Activated CD4-positive, CD25-positive, alpha-beta regulatory T cell treated with anti-CD3 and anti-CD28 coated beads, Interleukin-2, amount 50 U/mL, for 72 hours (primary cell): ENCODE results near the gene GGT6.

ENCODE experiments used
- DNase-seq: peaks from one replicate; pipeline ENCODE4 v3.0.0; 2021

The GGT6 gene

DNA sequence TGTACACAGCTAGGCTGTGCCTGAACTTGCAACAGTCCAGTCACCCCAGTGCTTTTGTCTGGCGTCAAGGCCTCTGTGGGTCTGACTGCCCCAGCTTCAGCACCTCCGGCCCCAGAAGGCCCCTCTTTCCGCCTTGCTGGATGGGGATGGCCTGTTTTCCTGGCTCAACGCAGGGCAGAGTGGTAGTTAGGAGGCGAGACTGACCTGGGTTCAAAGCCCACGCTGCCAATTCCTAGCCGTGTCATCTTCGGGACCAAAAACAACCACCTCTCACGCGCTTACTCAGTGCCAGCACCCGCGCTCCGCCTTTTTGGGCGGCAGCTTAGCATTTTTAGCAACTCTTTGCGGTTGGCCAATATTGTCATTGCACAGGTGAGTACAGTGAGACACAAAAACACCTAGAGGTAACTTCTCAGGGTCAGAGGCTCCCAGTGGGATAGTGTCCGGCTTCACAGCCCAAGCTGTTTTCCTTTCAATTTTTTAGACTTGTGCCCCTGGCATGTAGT lies 9.8 kb downstream of the GGT6 start:
- no peak for DNase-seq

DNA sequence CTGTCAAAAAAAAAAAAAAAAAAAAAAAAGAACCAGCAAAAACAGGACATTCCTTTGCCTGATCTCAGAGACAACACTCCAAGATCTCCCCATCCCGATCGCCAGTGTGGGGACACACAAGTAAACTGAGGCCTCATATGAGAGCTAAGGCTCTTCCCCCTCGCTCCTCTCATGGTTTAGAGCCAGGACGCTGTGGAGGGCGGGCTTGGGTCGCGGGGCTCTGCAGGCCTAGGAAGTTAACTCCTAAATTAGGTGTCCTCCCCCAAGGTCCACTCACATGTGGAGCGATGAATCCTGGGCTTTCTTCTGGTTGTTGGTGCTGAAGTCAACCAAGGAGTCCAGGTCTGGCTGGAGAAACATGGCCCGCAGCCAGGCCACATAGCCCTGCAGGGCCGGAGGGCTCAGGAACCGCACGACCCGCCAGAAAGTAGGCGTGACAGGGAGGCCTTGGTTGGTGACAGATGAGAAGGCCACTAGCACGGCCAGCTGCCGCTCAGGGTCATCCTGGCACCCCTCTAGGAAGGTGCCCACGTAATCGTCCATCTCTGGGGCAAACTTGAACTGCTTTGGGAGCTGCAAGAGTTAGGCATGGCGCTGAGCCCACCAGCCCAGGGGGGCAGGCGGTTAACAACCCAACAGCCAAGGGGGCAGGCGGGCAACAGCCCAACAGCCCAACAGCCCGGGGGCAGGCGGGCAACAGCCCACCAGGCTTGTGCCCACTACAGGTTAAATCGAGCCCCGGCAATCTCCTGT lies 10.4 kb downstream of the GGT6 start:
- no peak for DNase-seq

DNA sequence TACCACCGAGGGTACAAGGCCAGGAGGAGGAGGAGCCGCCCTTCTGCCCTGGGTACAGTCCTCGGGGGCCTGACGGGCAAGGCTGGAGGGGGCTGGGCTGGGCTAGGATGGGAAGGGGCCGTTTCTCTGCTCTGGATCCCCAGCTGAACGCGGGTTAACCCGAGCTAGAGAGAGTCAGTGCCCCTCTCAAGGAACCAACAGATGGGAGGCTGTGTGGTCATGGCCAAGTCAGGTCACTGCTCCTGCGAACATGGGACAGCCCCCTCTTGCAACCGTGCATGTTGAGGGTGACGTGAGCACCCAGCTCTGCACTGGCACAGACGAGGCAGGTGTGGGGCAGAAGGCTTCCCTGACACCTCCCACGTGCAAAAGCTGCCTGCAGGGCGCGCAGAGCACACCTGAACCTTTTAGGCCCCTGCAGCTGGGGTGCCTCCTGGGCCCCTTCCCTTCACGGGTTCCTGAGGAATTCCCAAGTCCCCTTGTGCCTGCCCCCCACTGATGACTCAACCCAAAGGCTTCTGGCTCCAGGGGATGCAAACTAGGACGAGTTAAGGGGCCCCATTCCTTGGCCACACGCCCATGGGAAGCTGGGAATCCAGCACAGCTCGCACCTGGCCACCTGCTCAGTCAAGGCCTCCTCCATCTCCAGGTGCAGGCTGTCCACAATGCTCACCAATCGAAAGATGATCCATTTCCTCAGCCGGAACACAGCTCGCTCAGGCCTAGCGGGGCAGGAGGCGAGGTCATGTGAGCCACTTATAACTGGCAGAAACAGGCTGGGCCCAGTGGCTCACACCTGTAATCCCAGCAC lies 11.5 kb downstream of the GGT6 start:
- DNase-seq: no peak

DNA sequence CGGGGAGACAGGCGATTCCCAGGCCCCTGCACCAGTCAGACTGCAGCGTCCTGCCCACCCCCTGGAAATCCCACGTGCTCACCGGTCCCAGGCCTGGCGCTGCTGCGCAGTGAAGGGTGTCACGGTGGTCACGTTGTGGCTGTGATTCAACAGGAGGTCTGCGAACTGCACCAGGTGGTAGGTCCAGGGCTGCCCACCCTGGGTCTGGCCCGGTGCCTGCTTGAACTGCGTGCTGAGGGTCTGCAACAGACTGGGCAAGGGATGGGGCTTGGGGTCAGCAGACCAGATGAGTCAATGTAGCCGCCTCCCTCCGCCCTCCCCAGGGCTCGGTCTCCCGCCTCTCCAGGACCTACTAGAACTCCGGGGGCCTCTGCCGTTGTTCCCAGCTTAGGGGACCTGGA lies 12.3 kb downstream of the GGT6 start:
- DNase-seq: no peak

DNA sequence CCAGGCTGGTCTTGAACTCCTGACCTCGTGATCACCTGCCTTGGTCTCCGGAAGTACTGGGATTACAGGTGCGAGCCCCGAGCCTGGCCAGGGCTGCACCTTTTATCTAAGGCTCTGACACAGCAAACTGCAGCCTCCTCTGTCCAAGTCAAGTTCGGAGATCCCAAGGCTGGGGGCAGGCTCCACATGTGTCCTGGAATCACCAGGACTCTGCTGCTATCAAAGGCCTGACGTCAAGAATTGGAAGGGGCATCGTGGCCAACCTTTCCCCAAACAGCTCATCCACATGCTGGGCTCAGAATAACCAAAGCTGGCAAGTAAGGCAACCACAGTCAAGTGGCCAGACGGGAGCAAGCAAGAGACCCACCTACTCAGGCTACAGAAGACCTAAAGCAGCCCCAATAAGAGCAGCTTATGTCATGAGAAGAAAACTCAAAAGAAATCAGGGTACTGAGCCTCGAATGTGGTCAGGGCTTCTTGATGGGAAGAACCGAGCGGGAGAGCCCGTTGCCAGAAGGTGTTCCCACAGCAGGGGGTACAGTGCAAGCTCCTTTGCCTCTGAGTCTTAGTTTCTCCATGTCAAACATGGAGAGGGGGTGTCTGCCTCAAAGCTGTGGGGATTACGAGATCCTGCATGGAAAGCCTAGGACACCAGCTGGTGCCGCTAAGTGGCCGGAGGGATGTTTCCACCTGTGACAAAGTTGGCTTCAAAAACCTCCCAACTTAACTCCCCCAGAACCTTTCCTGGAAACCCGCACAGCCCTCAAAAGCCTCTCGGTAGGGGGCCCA lies 13.1 kb downstream of the GGT6 start:
- DNase-seq: no peak

DNA sequence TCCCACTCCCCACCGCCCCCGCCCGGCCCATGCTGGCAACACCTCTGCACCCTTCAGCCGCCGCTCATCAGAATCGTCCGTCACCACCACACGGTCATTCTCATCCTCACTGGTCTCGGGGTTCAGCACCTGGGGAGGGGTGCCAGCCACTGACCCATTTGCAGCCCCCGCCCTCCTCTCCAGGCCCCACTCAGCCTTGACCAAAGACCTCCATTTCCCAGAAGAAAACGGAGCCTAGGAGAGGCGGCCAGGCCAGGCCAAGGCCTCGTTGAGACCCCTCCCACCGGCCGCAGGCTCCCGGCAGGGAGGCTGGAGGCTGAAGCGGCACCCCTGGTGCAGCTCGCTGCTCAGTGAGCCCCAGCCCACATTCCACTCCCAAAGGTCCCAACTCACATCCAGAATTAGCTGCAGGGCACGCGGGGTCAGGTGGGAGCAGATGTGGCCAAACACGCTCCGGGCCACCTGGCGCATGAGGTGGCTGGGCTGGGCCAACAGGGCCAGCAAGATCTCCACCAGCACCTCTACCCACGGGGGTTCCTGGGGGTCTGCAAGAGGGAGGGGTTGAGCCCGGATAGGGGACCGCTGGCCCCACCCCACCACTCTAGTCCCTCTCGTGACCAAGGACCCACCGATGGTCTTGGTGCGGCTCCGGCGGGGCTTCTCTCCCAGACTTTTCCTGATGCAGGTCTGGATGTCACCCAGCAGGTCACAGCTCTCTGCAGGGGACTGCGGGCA lies 15.0 kb downstream of the GGT6 start:
- DNase-seq: no peak

DNA sequence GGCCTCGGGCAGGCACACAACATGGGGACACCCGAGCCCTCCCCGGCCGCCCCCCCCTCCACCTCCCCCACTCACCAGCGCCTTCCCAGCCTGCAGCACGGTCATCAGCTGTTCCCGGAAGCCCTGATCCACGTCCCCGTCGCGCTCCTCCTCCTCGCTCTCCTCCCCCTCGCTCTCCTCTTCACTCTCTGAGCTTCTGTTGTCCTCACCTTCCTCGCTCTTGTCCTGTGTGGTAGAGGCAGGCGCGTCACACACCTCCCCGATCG lies 15.5 kb downstream of the GGT6 start:
- DNase-seq: no peak

DNA sequence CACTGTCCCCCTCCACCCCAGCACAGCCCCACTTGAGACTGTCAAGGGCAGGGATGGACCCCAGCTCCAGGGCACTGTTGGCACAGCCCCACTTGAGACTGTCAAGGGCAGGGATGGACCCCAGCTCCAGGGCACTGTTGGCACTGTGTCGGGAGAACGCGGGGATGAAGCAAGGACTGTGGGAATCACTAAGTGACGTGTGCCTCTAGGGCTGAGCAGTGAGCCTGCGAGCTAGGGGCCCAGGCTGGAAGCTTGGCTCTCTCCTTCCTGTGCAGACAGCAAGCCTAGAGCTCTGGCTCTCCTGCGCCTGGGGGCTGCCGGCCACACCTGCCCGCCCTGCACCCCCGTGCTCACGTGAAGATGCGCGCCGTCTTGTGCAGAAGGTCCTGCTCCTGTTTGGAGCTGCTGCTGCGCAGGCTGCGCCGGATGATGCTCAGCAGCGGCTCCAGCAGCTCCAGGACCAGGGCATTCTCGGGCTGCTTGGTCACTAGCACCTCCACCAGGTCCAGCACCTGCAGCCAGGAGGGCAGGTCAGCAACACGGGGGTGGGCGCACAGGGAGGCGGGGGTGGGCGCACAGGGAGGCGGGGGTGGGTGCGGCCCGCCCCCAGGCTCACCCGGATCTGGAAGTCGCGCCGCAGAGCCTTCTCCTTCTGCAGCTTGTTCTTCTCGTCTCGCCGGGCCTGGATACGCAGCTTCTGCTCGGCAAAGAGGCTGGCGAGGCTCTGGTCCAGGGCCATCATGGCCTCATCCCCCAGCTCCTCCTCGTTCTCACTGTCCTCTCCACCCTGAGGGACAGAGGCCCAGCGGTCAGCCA lies 16.0 kb downstream of the GGT6 start:
- no peak for DNase-seq

DNA sequence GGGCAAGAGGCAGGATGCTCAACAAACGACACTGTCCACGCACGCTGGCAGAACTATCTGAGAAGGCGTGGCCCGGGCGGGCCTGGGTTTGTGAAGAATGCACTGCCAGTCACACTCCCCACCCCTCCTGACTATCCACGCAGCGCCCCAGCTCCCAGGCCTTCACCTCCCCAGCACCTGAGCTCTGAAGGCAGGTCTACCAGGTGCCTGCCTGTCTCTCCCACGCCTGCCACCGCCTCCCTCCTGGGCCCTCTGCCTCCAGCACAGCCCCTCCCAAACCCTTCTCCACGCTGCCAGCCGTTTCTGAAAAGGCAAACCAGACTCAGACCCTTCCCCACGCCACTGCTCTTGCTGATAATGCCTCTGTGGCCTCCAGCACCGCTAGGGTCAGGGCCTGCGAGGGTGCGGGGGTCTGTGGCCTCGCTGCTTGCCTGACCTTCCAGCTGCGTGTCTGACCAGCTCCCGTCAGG lies 16.8 kb downstream of the GGT6 start:
- no peak for DNase-seq

DNA sequence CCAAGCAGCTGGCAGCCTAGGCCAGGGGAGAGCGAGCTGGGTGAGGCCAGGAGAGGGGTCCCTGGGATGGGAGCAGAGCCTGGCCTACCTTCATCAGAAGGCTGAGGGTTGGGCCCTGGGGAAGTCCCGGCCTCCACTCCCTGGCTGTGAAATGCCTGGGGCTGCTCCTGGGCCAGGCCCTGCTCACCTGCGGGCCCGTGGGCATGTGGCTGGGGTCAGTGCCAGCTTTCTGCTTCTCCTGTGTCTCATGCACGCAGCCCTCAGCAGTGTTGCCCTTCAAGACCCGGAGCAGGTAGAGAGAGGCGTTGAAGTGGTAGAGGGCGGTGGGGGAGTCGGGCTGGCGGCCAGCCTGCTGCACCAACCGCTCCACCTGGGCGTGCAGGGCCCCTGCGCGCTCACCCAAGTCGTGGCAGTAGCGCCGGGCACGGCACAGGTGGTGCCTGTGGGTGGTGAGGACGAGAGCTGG lies 17.6 kb downstream of the GGT6 start:
- DNase-seq: no peak

DNA sequence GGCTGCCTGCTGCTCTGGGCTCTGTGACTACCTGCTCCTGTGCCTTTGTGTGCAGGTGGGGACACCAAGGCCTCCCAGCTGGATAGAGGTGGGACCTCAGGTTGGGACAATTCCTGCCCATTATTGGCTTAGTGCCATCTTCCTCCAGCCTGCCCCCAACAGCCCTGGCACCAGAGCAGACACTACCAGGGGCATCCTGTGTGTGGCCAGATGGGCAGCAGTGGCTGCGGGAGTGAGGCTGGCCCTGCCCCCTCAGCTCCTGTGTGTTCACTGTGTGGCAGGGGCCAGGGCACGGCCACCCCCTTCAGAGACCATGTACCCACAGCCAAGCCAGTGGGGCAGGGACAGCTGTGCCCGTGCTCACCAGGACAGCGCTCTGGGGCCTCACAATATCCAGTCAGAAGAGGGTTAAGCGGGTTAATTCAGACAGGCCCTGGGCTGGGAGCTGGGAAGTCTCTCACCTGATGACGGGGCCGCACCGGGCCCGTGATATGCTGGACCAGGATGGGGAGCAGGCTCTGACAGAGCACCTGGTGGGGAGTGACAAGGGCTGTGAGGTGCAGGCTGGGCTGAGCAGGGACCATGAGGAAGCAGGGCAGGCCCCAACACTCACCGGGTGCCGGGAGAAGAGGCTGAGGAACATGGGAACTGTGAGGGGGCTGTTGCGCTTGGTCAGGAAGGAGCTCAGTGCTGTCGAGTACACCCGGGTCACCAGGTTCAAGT lies 18.2 kb downstream of the GGT6 start:
- DNase-seq: no peak

DNA sequence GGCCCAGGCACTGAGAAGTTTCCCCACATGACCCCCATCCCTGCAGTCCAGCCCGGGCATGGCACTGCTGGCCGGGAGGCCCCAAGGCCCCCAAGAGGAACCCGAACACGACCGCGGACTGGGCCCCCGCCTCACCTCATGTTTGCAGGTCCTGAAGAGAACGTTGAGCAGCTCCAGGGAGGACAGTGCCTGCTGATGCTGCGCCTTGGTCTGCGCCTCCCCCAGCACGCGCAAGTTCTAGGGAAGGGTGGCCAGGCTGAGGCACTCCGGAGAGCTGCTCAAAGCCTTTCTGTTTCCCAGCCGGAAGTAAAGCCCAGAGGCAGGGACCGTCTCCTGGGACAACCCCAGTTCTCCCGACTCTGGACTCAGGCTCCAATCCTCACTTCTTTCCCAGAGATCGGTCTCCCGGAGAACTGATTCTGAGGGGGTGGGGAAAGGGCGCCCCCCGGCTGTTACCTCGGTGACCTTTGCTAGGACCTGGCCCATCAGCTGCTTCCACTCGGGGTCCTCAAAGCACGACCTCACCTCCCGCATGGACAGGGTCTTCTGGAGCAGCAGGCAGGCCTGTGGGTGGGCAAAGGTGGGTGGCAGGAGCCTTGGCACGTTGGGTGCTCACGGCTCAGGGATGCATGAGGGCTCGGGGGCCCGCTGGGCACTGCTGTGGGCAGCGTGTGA lies 18.9 kb downstream of the GGT6 start:
- no peak for DNase-seq

DNA sequence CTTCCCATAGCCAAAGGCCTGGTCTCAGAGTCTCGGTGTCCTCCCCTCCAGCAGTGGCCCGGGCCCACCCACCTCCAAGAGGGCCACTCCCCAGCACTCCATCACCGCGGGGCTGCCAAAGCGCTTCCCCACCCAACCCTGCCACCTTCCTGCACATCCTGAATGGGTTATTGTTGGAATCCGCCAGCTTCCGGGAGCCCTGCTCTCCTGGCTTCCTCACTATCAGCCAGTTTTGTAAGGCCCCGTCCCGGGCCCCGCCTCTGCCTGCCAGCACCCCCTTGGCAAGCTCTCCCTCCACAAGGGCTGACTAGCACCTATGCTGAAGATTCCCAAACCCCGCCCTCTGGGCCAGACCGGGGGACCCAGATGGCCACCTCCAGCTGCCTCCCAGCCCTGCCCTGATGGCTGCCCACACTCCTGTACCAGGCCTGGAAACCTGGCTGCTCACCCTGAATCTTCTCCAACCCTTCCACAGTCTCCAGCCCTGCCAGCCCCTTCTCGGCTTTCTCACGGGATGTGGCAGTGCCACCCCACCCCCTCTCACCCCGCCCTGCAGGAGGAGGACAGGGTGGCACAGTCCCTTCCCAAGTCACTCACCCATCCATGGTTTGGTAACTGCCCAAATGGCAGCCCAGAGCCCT lies 19.6 kb downstream of the GGT6 start:
- no peak for DNase-seq

DNA sequence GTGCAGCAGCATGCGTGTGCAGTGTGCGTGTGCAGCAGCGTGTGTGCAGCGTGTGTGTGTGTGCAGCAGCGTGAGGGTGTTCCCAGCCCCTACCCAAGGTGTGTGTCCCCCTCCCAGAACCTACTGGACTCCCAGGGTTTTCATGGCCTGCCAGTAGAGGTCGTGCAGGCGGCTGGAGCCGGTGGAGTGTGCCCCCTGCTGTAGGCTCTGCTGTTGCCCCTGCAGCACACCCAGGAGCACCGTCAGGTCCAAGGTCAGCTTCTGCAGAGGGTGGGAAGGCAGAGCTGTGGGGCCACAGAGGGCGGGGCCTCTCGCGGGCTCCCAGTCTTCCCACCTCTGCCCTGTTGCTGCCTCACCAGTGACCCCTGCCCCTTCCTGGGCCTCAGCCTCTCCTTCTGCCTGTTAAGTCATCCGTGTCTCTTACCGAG lies 20.1 kb downstream of the GGT6 start:
- no peak for DNase-seq

DNA sequence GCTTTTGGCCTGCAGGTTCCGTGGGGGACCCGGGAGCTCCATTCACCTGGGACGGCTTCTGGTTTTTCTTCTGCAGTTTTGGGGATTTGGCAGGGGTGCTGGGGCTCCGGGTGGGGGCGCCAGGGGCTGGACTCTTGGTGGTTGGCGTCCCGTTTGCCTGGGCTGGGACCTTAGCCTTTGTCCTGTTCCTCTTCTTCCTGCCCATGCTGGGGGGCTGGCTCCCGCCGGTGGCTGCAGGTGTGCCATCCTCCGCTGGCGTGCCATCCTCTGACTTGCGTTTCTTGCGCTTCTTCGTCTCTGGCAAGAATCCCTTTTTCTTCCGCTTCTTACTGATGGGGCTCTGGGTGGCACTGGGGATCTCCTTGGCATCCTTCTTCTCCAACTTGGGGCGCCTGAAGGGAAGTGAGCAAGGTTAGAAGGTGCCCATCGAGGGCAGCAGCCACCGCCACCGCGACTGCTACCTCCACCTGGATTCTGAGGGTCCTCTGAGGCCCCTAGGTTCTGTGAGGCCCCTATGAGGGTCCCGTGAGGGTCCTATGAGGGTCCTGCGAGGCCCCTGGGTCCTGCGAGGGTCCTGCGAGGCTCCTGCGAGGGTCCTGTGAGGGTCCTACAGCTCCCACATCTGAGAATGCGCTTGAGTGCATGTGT lies 20.7 kb downstream of the GGT6 start:
- DNase-seq: no peak

DNA sequence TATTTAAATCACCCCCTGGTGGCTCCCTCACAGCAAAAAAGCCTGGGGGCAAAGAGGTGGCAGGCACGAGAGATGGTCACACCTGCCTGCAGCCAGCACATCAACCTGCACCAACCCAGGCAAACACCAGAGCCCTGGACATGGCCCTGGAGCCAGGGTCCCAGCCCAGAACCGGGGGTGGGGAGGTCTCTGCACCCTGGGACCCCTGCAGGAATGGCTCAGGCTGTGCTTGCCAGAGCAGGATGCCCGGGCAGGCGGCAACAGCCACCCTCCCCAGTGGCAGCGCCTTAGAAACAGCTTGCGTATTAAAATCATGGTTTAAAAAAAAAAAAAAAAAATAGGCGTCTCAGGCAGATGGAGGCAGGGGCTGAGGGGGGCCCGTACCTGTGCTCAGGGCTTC lies 21.4 kb downstream of the GGT6 start:
- no peak for DNase-seq

DNA sequence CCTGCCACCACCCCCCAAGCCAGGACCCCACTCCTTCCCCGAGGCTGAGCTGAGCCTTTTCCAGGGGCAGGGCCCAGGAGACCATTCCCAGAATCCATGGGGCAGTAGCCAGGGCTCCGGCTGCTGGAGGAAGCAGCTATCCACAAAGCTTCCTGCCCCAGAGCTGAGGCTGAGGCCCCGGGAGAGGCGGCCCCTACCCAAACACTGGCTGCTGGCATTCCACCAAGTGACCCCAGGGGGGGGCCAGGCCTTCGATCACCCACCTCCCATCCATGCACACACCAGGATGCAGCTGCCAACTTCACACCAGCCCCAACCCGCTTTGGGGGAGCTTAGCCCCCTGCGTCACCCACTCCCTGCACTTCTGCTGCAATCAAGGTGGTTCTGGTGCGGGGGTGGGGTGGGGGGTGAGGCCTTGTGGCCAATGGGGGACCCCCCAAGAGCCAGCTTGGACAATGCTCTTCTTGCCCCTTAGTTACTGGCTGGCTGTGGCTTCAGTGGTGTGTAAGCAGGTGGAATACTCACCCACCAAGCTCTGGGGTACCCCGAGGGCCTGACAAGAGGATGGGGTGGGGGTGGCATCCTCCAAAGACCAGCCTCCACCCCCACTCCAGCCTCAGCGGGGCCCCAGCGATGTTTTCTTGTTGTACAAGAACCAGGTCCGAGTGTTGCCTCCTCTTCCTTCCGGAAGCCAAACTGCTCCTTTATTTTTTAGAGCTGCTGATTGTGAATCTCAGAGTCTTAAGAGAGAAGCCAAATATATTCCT lies 22.0 kb downstream of the GGT6 start:
- DNase-seq: no peak

DNA sequence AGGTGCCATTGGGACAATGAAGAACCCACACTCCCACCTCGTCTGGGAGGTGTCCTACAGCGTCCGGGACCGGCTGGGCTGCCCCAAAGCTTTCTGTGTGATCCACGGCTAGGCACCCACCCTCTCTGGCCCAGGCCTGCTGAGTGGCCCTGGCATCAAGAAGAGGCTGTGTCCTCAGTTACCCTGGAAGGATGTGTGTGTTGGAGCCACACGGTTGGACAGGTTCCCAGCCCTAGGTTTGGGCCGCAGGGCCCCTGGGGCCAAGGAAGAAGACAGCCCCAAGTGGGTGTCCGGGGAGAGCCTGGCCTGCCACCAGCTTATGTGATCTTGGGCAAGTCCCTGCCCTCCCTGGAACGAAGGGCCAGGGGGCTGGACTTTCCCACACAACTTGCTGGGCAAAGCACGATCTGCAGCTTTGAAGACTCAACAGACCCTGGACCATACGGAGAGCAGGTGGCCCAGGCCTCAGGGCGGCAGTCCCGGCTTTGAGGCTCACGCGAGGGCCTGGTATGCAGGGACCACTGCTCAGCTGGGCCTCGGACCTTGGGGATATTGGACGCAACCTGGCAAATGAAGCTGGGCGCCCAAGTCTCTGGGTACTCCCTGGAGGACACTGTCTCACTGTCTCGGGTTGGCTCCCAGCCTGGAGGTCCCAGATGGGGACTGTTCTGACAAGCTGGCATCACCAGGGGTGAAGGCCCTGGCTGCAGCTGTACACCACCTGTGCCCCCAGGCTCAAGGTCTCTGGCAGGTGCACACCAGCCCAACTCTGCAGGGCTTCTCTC lies 22.7 kb downstream of the GGT6 start:
- DNase-seq: no peak
